ENCODE data around the gene SERGEF. TPM values are rescaled to one million over a fixed set of nuclear protein-coding genes. Genes with fewer than 3 reads are reported as not detected.

The SERGEF gene
- total and polyA plus RNA-seq, 7 donors, result 24.0 to 50.4 (median 30.7) TPM

DNA sequence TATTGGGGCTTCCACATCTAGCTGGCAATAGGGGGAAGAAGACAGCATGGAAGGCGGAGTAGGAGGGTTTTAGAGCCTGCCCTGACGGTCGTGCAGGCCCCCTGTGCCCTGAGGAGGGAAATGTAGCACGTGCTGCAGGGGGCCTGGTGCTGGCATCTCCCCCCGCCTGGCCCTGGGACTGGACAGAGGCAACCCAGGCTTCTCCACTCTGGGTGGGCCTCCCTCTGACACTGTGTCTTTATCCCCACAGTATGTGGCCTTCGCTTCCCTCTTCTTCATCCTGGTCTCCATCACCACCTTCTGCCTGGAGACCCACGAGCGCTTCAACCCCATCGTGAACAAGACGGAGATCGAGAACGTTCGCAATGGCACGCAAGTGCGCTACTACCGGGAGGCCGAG lies 241.4 kb downstream of the SERGEF start:
- no peak for TF ChIP-seq POLR2AphosphoS5 (IDR thresholded peaks at IDR 0.05)
- TF ChIP-seq, protein P1, sequence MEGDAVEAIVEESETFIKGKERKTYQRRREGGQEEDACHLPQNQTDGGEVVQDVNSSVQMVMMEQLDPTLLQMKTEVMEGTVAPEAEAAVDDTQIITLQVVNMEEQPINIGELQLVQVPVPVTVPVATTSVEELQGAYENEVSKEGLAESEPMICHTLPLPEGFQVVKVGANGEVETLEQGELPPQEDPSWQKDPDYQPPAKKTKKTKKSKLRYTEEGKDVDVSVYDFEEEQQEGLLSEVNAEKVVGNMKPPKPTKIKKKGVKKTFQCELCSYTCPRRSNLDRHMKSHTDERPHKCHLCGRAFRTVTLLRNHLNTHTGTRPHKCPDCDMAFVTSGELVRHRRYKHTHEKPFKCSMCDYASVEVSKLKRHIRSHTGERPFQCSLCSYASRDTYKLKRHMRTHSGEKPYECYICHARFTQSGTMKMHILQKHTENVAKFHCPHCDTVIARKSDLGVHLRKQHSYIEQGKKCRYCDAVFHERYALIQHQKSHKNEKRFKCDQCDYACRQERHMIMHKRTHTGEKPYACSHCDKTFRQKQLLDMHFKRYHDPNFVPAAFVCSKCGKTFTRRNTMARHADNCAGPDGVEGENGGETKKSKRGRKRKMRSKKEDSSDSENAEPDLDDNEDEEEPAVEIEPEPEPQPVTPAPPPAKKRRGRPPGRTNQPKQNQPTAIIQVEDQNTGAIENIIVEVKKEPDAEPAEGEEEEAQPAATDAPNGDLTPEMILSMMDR (IDR thresholded peaks at IDR 0.05), result no peak
- TF ChIP-seq POLR2A (IDR thresholded peaks at IDR 0.05), result no peak
- TF ChIP-seq EP300 (IDR thresholded peaks at IDR 0.05), result no peak
- H3K36me3 ChIP-seq, result no peaks in the 10 kb centered on the region
- no peak for DNase-seq
- H3K27me3 ChIP-seq, result no peaks in the 10 kb centered on the region
- WGBS, 2 donors, result 93 to 96% methylated on average over 17 of the region's 17 CpGs
- H3K27ac ChIP-seq, result no peak overlapping the region
- no peaks in the 10 kb centered on the region for H3K9me3 ChIP-seq
- intact Hi-C loops (cut with DNase I), result no loop called here
- no peak overlapping the region for H3K4me3 ChIP-seq
- no peaks in the 10 kb centered on the region for H3K4me1 ChIP-seq

DNA sequence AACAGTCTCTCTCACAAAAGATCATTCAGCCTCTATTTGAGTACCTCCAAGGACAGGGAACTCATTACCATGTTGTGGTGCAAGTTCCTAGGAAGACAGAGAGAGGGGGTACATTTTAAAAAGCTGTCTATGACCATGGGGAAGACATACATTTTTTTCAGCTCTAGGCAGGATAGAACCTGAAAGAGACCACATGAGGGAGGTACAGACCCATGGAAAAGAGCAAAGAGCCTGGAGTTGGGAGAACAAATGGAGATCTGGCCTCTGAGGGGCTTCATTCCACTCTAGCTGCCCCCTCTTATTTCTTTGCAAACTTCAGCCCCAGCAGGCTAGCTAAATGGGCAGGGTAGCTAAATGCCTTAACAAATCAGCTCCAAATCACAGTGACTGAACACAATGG lies 241.9 kb downstream of the SERGEF start:
- DNase-seq, result no peak
- no peaks in the 10 kb centered on the region for H3K36me3 ChIP-seq
- no peaks in the 10 kb centered on the region for H3K4me1 ChIP-seq
- H3K9me3 ChIP-seq, result no peaks in the 10 kb centered on the region
- intact Hi-C loops (cut with DNase I), result no loop called here
- TF ChIP-seq EP300 (IDR thresholded peaks at IDR 0.05) (no peak), POLR2AphosphoS5 (IDR thresholded peaks at IDR 0.05) (no peak), POLR2A (IDR thresholded peaks at IDR 0.05) (no peak)
- TF ChIP-seq, protein P1 (IDR thresholded peaks at IDR 0.05), result no peak
- H3K4me3 ChIP-seq, result no peak overlapping the region
- H3K27me3 ChIP-seq, result no peaks in the 10 kb centered on the region
- H3K27ac ChIP-seq, result no peak overlapping the region

DNA sequence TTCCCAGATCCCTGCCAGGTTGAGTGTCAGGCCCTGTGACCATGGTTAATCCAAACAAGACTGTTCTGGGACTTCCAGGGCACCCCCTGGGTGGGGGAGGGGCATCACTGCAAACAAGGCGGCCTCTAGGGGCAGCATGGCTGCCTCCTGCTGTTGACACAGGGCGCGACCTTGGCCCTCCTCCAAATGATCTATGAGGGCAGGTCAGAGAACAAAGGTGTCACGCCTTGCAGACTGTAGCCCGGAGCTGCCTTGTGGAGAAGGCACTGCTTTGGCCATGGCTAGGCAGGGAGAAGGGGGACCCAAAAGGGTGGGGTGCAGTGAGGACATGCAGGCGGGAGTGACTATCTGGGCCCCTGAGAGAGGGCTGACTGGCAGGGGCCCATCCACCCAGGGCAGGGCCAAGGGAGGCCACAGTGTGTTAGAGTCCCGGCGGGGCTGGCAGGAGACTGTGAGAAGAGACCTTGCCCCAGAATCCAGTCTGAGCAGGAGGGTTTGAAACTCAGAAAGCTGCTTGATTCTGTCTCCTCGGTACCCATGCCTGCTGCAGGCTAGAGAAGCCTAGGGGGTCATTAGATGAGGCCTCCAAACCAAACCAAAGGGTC lies 242.7 kb downstream of the SERGEF start:
- intact Hi-C loops (cut with DNase I), result no loop called here
- no peaks in the 10 kb centered on the region for H3K4me1 ChIP-seq
- TF ChIP-seq POLR2AphosphoS5 (IDR thresholded peaks at IDR 0.05) (no peak), POLR2A (IDR thresholded peaks at IDR 0.05) (no peak), EP300 (IDR thresholded peaks at IDR 0.05) (no peak)
- TF ChIP-seq, protein P1 (IDR thresholded peaks at IDR 0.05), result no peak
- no peak overlapping the region for H3K4me3 ChIP-seq
- H3K36me3 ChIP-seq, result no peaks in the 10 kb centered on the region
- DNase-seq, result no peak
- H3K9me3 ChIP-seq, result no peaks in the 10 kb centered on the region
- WGBS, 2 donors, result 18 to 65% methylated on average over 9 of the region's 9 CpGs
- H3K27ac ChIP-seq, result no peak overlapping the region
- H3K27me3 ChIP-seq, result no peaks in the 10 kb centered on the region

DNA sequence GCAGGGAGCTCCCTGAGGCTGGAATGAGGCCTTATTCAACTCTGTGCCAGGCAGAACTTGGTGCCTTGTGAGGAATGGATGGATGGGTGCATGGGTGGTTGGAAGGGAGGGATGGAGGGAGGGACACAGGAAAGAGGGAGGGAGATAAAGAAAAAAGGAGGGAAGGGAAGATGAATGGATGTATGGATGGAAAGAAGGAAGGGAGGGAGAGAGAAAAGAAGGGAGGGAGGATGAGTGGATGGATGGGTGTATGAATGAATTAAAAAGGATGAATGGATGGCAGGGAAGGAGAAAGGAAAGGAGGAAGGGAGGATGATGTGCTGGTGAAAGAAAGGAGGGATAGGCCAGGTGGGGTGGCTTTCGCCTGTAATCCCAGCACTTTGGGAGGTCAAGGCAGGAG lies 243.6 kb downstream of the SERGEF start:
- TF ChIP-seq POLR2AphosphoS5 (IDR thresholded peaks at IDR 0.05), result no peak
- no peak for TF ChIP-seq EP300 (IDR thresholded peaks at IDR 0.05)
- TF ChIP-seq POLR2A (IDR thresholded peaks at IDR 0.05), result no peak
- TF ChIP-seq, protein P1 (IDR thresholded peaks at IDR 0.05), result no peak
- intact Hi-C loops (cut with DNase I), result no loop called here
- Histone ChIP-seq H3K36me3 (no peaks in the 10 kb centered on the region), H3K4me3 (no peak overlapping the region), H3K27me3 (peaks cover 0 to 5% (median 0%) of the 10 kb centered on the region in 3 donors), H3K9me3 (no peaks in the 10 kb centered on the region), H3K4me1 (no peaks in the 10 kb centered on the region), H3K27ac (no peak overlapping the region)
- DNase-seq, result no peak
- 98 to 100% methylated on average over 1 of the region's 1 CpG for WGBS, 2 donors

DNA sequence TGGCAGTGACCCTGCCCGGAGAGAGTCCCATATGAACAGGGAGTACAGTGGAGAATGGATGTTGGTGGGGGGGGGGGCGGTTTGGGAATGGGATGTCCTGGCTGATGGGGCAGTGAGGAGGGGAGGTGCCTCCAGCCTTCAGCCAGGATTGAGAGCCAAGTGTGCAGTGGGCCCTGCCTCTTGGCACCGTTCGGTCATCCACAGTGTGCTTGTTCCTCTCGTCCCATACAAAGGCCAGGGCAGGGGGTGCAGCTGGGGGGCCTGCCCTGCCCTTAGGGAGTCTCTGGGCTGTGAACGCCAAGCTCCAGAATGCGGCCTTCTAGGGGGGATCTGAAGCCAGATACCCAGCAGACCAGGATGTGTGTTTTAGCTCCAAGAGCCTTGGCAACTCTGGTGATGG lies 244.3 kb downstream of the SERGEF start:
- H3K9me3 ChIP-seq, result no peaks in the 10 kb centered on the region
- DNase-seq, result no peak
- intact Hi-C loops (cut with DNase I), result no loop called here
- H3K27ac ChIP-seq, result no peak overlapping the region
- H3K27me3 ChIP-seq, result peaks cover 0 to 5% (median 0%) of the 10 kb centered on the region in 3 donors
- no peak for TF ChIP-seq POLR2A (IDR thresholded peaks at IDR 0.05)
- TF ChIP-seq, protein P1 (IDR thresholded peaks at IDR 0.05), result no peak
- TF ChIP-seq EP300 (IDR thresholded peaks at IDR 0.05), result no peak
- no peak overlapping the region for H3K4me3 ChIP-seq
- H3K36me3 ChIP-seq, result no peaks in the 10 kb centered on the region
- no peaks in the 10 kb centered on the region for H3K4me1 ChIP-seq
- WGBS, 2 donors, result 94 to 97% methylated on average over 7 of the region's 7 CpGs
